ENCODE data around the gene VOPP1.
A peak's percentile ranks its signal among the peaks of the same experiment; 100 is the strongest.

Gene VOPP1

GRCh38 chr7:55504093-55504859, 68.0 kb downstream of the VOPP1 start:
- WGBS, result 90% methylated on average over 6 of the region's 6 CpGs
- H3K4me2 ChIP-seq (ENCODE audit: low read length, poor library complexity, severe bottlenecking), result no peak overlapping the region
- peaks cover 52% of the 10 kb centered on the region for H3K79me1 ChIP-seq (replicated peaks; ENCODE audit: low read length, poor library complexity, severe bottlenecking)
- peak overlapping the region in 1 of 2 experiments; percentile 11 for H2BK12ac ChIP-seq (ENCODE audit: low read length in 2 of 2)
- no peak overlapping the region for H3K4me3 ChIP-seq (ENCODE audit: insufficient read depth in 1 of 2, low read depth in 1 of 2, low read length in 2 of 2)
- no peaks in the 10 kb centered on the region for H3K27me3 ChIP-seq (ENCODE audit: control insufficient read depth in 1 of 2, insufficient read depth in 1 of 2, low read length in 2 of 2)
- no peak overlapping the region for H3K27ac ChIP-seq (ENCODE audit: low read length, poor library complexity, severe bottlenecking)
- peaks cover 10% of the 10 kb centered on the region for H3K4me1 ChIP-seq (ENCODE audit: control insufficient read depth, insufficient read depth, low read depth, low read length)
- H3K14ac ChIP-seq (ENCODE audit: low read length in 2 of 2), result no peak overlapping the region
- H3K36me3 ChIP-seq (ENCODE audit: control insufficient read depth in 1 of 2, insufficient read depth in 2 of 2, low read depth in 1 of 2, low read length in 2 of 2), result peaks cover 22 to 27% of the 10 kb centered on the region in 2 experiments
- no peaks in the 10 kb centered on the region for H3K9me3 ChIP-seq (ENCODE audit: control insufficient read depth, low read length)
- no peak overlapping the region for H3K23ac ChIP-seq (ENCODE audit: low read length in 2 of 2)
- no peak overlapping the region for H3K9ac ChIP-seq (ENCODE audit: low read length)
- DNase-seq, result peak; percentile 48
- peak overlapping the region in 1 of 2 experiments; percentile 43 for H3K18ac ChIP-seq (ENCODE audit: low read depth in 1 of 2, low read length in 2 of 2)
- H2BK120ac ChIP-seq (ENCODE audit: low read depth, low read length), result no peak overlapping the region
- H4K91ac ChIP-seq (ENCODE audit: low read length), result no peak overlapping the region
- peak overlapping the region in 1 of 2 experiments; percentile 46 for H3K4ac ChIP-seq (ENCODE audit: low read depth in 1 of 2, low read length in 2 of 2)
- no peak overlapping the region for H2BK15ac ChIP-seq (ENCODE audit: low read depth, poor library complexity, severe bottlenecking)
- peak overlapping the region; percentile 3 for H4K8ac ChIP-seq (ENCODE audit: low read length)
- no peak overlapping the region for H2AK5ac ChIP-seq (ENCODE audit: low read length, severe bottlenecking)
- H2BK5ac ChIP-seq (ENCODE audit: low read depth, low read length, poor library complexity, severe bottlenecking), result no peak overlapping the region
- H2AFZ ChIP-seq (ENCODE audit: low read depth, low read length), result no peak overlapping the region

GRCh38 chr7:55502858-55503440, 69.4 kb downstream of the VOPP1 start:
- H3K4me1 ChIP-seq (ENCODE audit: control insufficient read depth, insufficient read depth, low read depth, low read length), result peaks cover 10% of the 10 kb centered on the region

GRCh38 chr7:55502124-55502857, 70.0 kb downstream of the VOPP1 start:
- no peak overlapping the region for H2AFZ ChIP-seq (ENCODE audit: low read depth, low read length)
- no peak overlapping the region for H2BK12ac ChIP-seq (ENCODE audit: low read length in 2 of 2)
- H4K91ac ChIP-seq (ENCODE audit: low read length), result no peak overlapping the region
- no peaks in the 10 kb centered on the region for H3K27me3 ChIP-seq (ENCODE audit: control insufficient read depth in 1 of 2, insufficient read depth in 1 of 2, low read length in 2 of 2)
- H3K9me3 ChIP-seq (ENCODE audit: control insufficient read depth, low read length), result no peaks in the 10 kb centered on the region
- H3K23ac ChIP-seq (ENCODE audit: low read length in 2 of 2), result no peak overlapping the region
- DNase-seq, result no peak
- no peak overlapping the region for H3K18ac ChIP-seq (ENCODE audit: low read depth in 1 of 2, low read length in 2 of 2)
- no peak overlapping the region for H2AK5ac ChIP-seq (ENCODE audit: low read length, severe bottlenecking)
- H3K14ac ChIP-seq (ENCODE audit: low read length in 2 of 2), result no peak overlapping the region
- H3K27ac ChIP-seq (ENCODE audit: low read length, poor library complexity, severe bottlenecking), result no peak overlapping the region
- H2BK120ac ChIP-seq (ENCODE audit: low read depth, low read length), result no peak overlapping the region
- no peak overlapping the region for H3K4me2 ChIP-seq (ENCODE audit: low read length, poor library complexity, severe bottlenecking)
- H3K79me1 ChIP-seq (replicated peaks; ENCODE audit: low read length, poor library complexity, severe bottlenecking), result peaks cover 61% of the 10 kb centered on the region
- no peak overlapping the region for H2BK5ac ChIP-seq (ENCODE audit: low read depth, low read length, poor library complexity, severe bottlenecking)
- H3K4ac ChIP-seq (ENCODE audit: low read depth in 1 of 2, low read length in 2 of 2), result no peak overlapping the region
- no peak overlapping the region for H4K8ac ChIP-seq (ENCODE audit: low read length)
- peaks cover 10% of the 10 kb centered on the region for H3K4me1 ChIP-seq (ENCODE audit: control insufficient read depth, insufficient read depth, low read depth, low read length)
- no peak overlapping the region for H3K9ac ChIP-seq (ENCODE audit: low read length)
- 97% methylated on average over 13 of the region's 13 CpGs for WGBS
- no peak overlapping the region for H3K4me3 ChIP-seq (ENCODE audit: insufficient read depth in 1 of 2, low read depth in 1 of 2, low read length in 2 of 2)
- no peak overlapping the region for H2BK15ac ChIP-seq (ENCODE audit: low read depth, poor library complexity, severe bottlenecking)
- peaks cover 25 to 30% of the 10 kb centered on the region in 2 experiments for H3K36me3 ChIP-seq (ENCODE audit: control insufficient read depth in 1 of 2, insufficient read depth in 2 of 2, low read depth in 1 of 2, low read length in 2 of 2)

More at GRCh38 chr7:55502858-55503440, 69.4 kb downstream of the VOPP1 start:
- DNase-seq, result no peak
- Histone ChIP-seq H4K8ac (ENCODE audit: low read length) (no peak overlapping the region), H3K27ac (ENCODE audit: low read length, poor library complexity, severe bottlenecking) (no peak overlapping the region), H2BK5ac (ENCODE audit: low read depth, low read length, poor library complexity, severe bottlenecking) (no peak overlapping the region), H2AK5ac (ENCODE audit: low read length, severe bottlenecking) (no peak overlapping the region), H2BK12ac (ENCODE audit: low read length in 2 of 2) (no peak overlapping the region), H2BK120ac (ENCODE audit: low read depth, low read length) (no peak overlapping the region), H3K4me2 (ENCODE audit: low read length, poor library complexity, severe bottlenecking) (no peak overlapping the region), H3K9me3 (ENCODE audit: control insufficient read depth, low read length) (no peaks in the 10 kb centered on the region), H3K23ac (ENCODE audit: low read length in 2 of 2) (no peak overlapping the region), H3K18ac (ENCODE audit: low read depth in 1 of 2, low read length in 2 of 2) (no peak overlapping the region), H3K4me3 (ENCODE audit: insufficient read depth in 1 of 2, low read depth in 1 of 2, low read length in 2 of 2) (no peak overlapping the region), H3K79me1 (replicated peaks; ENCODE audit: low read length, poor library complexity, severe bottlenecking) (peaks cover 56% of the 10 kb centered on the region), H3K14ac (ENCODE audit: low read length in 2 of 2) (no peak overlapping the region), H3K27me3 (ENCODE audit: control insufficient read depth in 1 of 2, insufficient read depth in 1 of 2, low read length in 2 of 2) (no peaks in the 10 kb centered on the region), H2BK15ac (ENCODE audit: low read depth, poor library complexity, severe bottlenecking) (no peak overlapping the region), H2AFZ (ENCODE audit: low read depth, low read length) (no peak overlapping the region), H3K4ac (ENCODE audit: low read depth in 1 of 2, low read length in 2 of 2) (no peak overlapping the region), H4K91ac (ENCODE audit: low read length) (no peak overlapping the region), H3K9ac (ENCODE audit: low read length) (no peak overlapping the region), H3K36me3 (ENCODE audit: control insufficient read depth in 1 of 2, insufficient read depth in 2 of 2, low read depth in 1 of 2, low read length in 2 of 2) (peaks cover 23 to 28% of the 10 kb centered on the region in 2 experiments)
- 89% methylated on average over 8 of the region's 8 CpGs for WGBS

- Histone ChIP-seq H2BK12ac (ENCODE audit: low read length in 2 of 2) (no peak overlapping the region), H3K9me3 (ENCODE audit: control insufficient read depth, low read length) (no peaks in the 10 kb centered on the region), H3K4me1 (ENCODE audit: control insufficient read depth, insufficient read depth, low read depth, low read length) (peaks cover 10% of the 10 kb centered on the region), H3K27me3 (ENCODE audit: control insufficient read depth in 1 of 2, insufficient read depth in 1 of 2, low read length in 2 of 2) (no peaks in the 10 kb centered on the region), H3K23ac (ENCODE audit: low read length in 2 of 2) (no peak overlapping the region), H2BK5ac (ENCODE audit: low read depth, low read length, poor library complexity, severe bottlenecking) (no peak overlapping the region), H3K4me3 (ENCODE audit: insufficient read depth in 1 of 2, low read depth in 1 of 2, low read length in 2 of 2) (no peak overlapping the region), H3K14ac (ENCODE audit: low read length in 2 of 2) (no peak overlapping the region), H4K8ac (ENCODE audit: low read length) (no peak overlapping the region), H3K4ac (ENCODE audit: low read depth in 1 of 2, low read length in 2 of 2) (no peak overlapping the region), H3K4me2 (ENCODE audit: low read length, poor library complexity, severe bottlenecking) (no peak overlapping the region), H3K36me3 (ENCODE audit: control insufficient read depth in 1 of 2, insufficient read depth in 2 of 2, low read depth in 1 of 2, low read length in 2 of 2) (peaks cover 32 to 36% of the 10 kb centered on the region in 2 experiments), H2BK15ac (ENCODE audit: low read depth, poor library complexity, severe bottlenecking) (no peak overlapping the region), H4K91ac (ENCODE audit: low read length) (no peak overlapping the region), H2AK5ac (ENCODE audit: low read length, severe bottlenecking) (no peak overlapping the region), H3K79me1 (replicated peaks; ENCODE audit: low read length, poor library complexity, severe bottlenecking) (peaks cover 65% of the 10 kb centered on the region), H3K9ac (ENCODE audit: low read length) (no peak overlapping the region), H2BK120ac (ENCODE audit: low read depth, low read length) (no peak overlapping the region), H3K27ac (ENCODE audit: low read length, poor library complexity, severe bottlenecking) (no peak overlapping the region), H2AFZ (ENCODE audit: low read depth, low read length) (no peak overlapping the region), H3K18ac (ENCODE audit: low read depth in 1 of 2, low read length in 2 of 2) (no peak overlapping the region)
- WGBS, result 100% methylated on average over 2 of the region's 3 CpGs
- no peak for DNase-seq
Measured at GRCh38 chr7:55501611-55502010, 70.7 kb downstream of the VOPP1 start.
